Neural cell (in vitro differentiated cells): Measurements from ENCODE around the gene LCP1.

Experiments used
- POLR2AphosphoS5 ChIP-seq: IDR thresholded peaks from 2 replicates; pipeline ENCODE4 v1.6.1; 2012
- RAD21 ChIP-seq: fragments of 450-650 bp; conservative IDR thresholded peaks from 2 replicates; pipeline ENCODE4 v1.6.1; 2014; ENCODE audit warnings: antibody characterized with exemption, mild to moderate bottlenecking, moderate library complexity
- SMC3 ChIP-seq: fragments of 450-650 bp; conservative IDR thresholded peaks from 2 replicates; pipeline ENCODE4 v1.6.1; 2014; ENCODE audit warnings: antibody characterized with exemption, mild to moderate bottlenecking, moderate library complexity; ENCODE audit not compliant: poor library complexity
- TF ChIP-seq, protein P1 (sequence below): fragments of 450-650 bp; IDR thresholded peaks from 2 replicates; pipeline ENCODE4 v1.5.1; 2014; ENCODE audit warnings: antibody characterized with exemption, mild to moderate bottlenecking, moderate library complexity; ENCODE audit not compliant: poor library complexity, severe bottlenecking
- TF ChIP-seq, protein P2 (sequence below): IDR thresholded peaks from 2 replicates; pipeline ENCODE4 v1.6.1; 2012; ENCODE audit warnings: borderline replicate concordance

DNA sequence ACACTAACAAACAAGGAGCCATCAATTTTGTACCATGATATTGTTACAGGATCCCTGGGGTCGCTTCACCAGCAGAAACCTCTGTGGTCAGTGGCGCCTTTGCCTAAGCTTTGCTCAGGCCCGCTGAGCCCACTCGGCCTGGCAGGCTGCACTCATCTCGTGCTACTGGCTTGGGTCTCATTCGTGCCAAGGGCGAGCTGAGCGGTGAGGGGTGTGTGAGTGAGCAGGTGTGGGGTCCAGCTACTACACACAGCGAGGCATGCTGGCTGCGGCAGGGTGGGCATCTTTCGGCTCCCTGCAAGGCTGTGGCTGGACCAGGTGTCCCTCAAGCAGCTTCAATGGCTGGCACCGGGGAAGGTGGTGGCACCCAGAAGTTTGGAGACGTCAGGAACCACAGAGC, 96.2 kb downstream of the LCP1 start:
- TF ChIP-seq, protein P1, sequence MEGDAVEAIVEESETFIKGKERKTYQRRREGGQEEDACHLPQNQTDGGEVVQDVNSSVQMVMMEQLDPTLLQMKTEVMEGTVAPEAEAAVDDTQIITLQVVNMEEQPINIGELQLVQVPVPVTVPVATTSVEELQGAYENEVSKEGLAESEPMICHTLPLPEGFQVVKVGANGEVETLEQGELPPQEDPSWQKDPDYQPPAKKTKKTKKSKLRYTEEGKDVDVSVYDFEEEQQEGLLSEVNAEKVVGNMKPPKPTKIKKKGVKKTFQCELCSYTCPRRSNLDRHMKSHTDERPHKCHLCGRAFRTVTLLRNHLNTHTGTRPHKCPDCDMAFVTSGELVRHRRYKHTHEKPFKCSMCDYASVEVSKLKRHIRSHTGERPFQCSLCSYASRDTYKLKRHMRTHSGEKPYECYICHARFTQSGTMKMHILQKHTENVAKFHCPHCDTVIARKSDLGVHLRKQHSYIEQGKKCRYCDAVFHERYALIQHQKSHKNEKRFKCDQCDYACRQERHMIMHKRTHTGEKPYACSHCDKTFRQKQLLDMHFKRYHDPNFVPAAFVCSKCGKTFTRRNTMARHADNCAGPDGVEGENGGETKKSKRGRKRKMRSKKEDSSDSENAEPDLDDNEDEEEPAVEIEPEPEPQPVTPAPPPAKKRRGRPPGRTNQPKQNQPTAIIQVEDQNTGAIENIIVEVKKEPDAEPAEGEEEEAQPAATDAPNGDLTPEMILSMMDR: no peak
- TF ChIP-seq RAD21 (no peak), POLR2AphosphoS5 (no peak), SMC3 (no peak)
- TF ChIP-seq, protein P2, sequence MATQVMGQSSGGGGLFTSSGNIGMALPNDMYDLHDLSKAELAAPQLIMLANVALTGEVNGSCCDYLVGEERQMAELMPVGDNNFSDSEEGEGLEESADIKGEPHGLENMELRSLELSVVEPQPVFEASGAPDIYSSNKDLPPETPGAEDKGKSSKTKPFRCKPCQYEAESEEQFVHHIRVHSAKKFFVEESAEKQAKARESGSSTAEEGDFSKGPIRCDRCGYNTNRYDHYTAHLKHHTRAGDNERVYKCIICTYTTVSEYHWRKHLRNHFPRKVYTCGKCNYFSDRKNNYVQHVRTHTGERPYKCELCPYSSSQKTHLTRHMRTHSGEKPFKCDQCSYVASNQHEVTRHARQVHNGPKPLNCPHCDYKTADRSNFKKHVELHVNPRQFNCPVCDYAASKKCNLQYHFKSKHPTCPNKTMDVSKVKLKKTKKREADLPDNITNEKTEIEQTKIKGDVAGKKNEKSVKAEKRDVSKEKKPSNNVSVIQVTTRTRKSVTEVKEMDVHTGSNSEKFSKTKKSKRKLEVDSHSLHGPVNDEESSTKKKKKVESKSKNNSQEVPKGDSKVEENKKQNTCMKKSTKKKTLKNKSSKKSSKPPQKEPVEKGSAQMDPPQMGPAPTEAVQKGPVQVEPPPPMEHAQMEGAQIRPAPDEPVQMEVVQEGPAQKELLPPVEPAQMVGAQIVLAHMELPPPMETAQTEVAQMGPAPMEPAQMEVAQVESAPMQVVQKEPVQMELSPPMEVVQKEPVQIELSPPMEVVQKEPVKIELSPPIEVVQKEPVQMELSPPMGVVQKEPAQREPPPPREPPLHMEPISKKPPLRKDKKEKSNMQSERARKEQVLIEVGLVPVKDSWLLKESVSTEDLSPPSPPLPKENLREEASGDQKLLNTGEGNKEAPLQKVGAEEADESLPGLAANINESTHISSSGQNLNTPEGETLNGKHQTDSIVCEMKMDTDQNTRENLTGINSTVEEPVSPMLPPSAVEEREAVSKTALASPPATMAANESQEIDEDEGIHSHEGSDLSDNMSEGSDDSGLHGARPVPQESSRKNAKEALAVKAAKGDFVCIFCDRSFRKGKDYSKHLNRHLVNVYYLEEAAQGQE: no peak
